Tibial artery (tissue), 4 donors: Measurements from ENCODE around the gene PABPN1L.

Source experiments
- DNase-seq, 2 donors: peaks; one replicate each; pipeline ENCODE4 v3.0.0-alpha.2; 2019
- H3K27ac ChIP-seq, 2 donors: fragments of 200-600 bp; sonication (generic) in 1 of 2; 1 replicate in 1 of 2; 2 replicates in 1 of 2; pipeline ENCODE4 v1.5.1; 2018 to 2019; ENCODE audit warnings: mild to moderate bottlenecking in 1 of 2
- H3K27me3 ChIP-seq, 2 donors: fragments of 200-600 bp; sonication (generic) in 1 of 2; one replicate each; pipeline versions ENCODE4 v1.5.1 to v1.6.0; 2016 to 2019
- H3K36me3 ChIP-seq, 3 donors: fragments of 200-600 bp; sonication (generic) in 2 of 3; one replicate each; pipeline ENCODE4 v1.5.1; 2016 to 2019; ENCODE audit warnings: mild to moderate bottlenecking in 2 of 3
- H3K4me1 ChIP-seq, 4 donors: fragments of 200-600 bp; sonication (generic) in 2 of 4; 1 replicate in 3 of 4; 2 replicates in 1 of 4; pipeline ENCODE4 v1.5.1; 2016 to 2019
- H3K4me3 ChIP-seq, 2 donors: fragments of 200-600 bp; sonication (generic) in 1 of 2; 1 replicate in 1 of 2; 2 replicates in 1 of 2; pipeline ENCODE4 v1.5.1; 2018 to 2019; ENCODE audit warnings: mild to moderate bottlenecking in 2 of 2
- H3K9me3 ChIP-seq, 3 donors: fragments of 200-600 bp; sonication (generic) in 1 of 3; one replicate each; pipeline ENCODE4 v1.5.1; 2016 to 2019
- CTCF ChIP-seq, 2 experiments: fragments of 200-600 bp in 1 of 2; fragments of 450-650 bp in 1 of 2; IDR thresholded peaks; one replicate each; pipeline ENCODE4 v1.5.1; 2017 to 2019; ENCODE audit warnings: antibody characterized with exemption in 2 of 2, mild to moderate bottlenecking in 1 of 2, moderate library complexity in 1 of 2
- intact Hi-C: fragments of 100-400 bp; cut with DNase I; formaldehyde crosslinking; loops from one replicate; pipeline ENCODE4 v1.15.0; 2023; ENCODE audit warnings: low total_unique reads

PABPN1L gene

GRCh38 chr16:88842308-88842756 is 24.1 kb downstream of the PABPN1L start:
- intact Hi-C loops = no loop called here
- TF ChIP-seq CTCF (IDR thresholded peaks at IDR 0.05) = no peak
- Histone ChIP-seq H3K27ac (no peak overlapping the region), H3K27me3 (no peaks in the 10 kb centered on the region), H3K4me3 (no peak overlapping the region), H3K36me3 (peaks cover 18 to 60% (median 54%) of the 10 kb centered on the region in 3 donors), H3K9me3 (no peaks in the 10 kb centered on the region), H3K4me1 (no peaks in the 10 kb centered on the region)
- DNase-seq = no peak

- no peaks in the 10 kb centered on the region for H3K4me1 ChIP-seq
- H3K9me3 ChIP-seq = no peaks in the 10 kb centered on the region
- intact Hi-C loops = no loop called here
- no peak for DNase-seq
- H3K36me3 ChIP-seq = peaks cover 18 to 65% (median 54%) of the 10 kb centered on the region in 3 donors
- no peak overlapping the region for H3K27ac ChIP-seq
- no peaks in the 10 kb centered on the region for H3K27me3 ChIP-seq
- H3K4me3 ChIP-seq = no peak overlapping the region
- no peak for TF ChIP-seq CTCF (IDR thresholded peaks at IDR 0.05)
Observed at GRCh38 chr16:88841521-88842307, 24.7 kb downstream of the PABPN1L start.

GRCh38 chr16:88840600-88841215 is 25.8 kb downstream of the PABPN1L start:
- no peaks in the 10 kb centered on the region for H3K9me3 ChIP-seq
- H3K36me3 ChIP-seq = peaks cover 18 to 70% (median 56%) of the 10 kb centered on the region in 3 donors
- no peak for TF ChIP-seq CTCF (IDR thresholded peaks at IDR 0.05)
- no peaks in the 10 kb centered on the region for H3K27me3 ChIP-seq
- intact Hi-C loops = no loop called here
- no peak overlapping the region for H3K27ac ChIP-seq
- H3K4me1 ChIP-seq = no peaks in the 10 kb centered on the region
- H3K4me3 ChIP-seq = no peak overlapping the region
- DNase-seq = no peak

DNA sequence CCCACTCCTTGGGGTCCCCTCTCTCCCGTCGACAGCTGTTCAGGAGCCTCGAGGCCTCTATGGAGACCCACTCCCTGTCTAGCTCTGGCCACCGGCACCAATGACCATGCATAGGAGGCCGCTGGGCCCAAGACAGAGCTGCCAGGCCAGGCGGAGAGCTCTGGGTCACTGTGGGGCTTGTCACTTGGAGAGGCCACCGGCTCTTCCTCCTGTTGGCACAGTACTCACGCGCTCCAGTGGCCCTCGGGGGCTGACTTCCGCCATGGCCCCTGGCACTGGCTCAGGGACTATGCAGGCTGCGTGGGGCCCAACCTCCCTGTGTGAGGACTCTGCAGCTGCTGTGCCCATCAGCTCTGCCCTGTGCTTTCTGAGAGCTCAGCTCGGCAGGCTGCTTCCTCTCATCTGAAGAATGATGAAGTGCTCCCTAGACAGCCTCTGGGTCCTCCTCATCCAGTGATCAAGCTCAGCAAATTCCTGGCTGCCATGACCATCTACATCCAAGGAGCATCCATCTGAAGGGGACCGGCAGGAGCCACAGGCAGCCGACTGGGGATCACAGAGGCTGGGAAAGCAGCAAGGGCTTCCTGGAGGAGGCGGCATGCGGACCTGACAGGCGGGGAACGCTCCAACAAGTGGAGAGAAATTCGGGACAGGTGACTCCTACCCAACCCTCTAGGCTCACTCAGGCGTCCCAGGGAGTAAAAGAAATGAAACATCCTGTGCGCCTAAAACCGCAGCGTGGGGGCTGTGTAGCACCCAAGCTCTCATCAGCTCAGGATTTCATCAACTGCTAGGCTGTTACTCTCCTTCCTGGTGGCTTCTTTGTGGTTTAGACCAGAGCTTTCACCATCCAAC is 26.5 kb downstream of the PABPN1L start:
- DNase-seq = no peak
- intact Hi-C loops = no loop called here
- no peaks in the 10 kb centered on the region for H3K4me1 ChIP-seq
- no peaks in the 10 kb centered on the region for H3K27me3 ChIP-seq
- H3K9me3 ChIP-seq = no peaks in the 10 kb centered on the region
- H3K36me3 ChIP-seq = peaks cover 25 to 78% (median 62%) of the 10 kb centered on the region in 3 donors
- H3K27ac ChIP-seq = no peak overlapping the region
- H3K4me3 ChIP-seq = no peak overlapping the region
- no peak for TF ChIP-seq CTCF (IDR thresholded peaks at IDR 0.05)

DNA sequence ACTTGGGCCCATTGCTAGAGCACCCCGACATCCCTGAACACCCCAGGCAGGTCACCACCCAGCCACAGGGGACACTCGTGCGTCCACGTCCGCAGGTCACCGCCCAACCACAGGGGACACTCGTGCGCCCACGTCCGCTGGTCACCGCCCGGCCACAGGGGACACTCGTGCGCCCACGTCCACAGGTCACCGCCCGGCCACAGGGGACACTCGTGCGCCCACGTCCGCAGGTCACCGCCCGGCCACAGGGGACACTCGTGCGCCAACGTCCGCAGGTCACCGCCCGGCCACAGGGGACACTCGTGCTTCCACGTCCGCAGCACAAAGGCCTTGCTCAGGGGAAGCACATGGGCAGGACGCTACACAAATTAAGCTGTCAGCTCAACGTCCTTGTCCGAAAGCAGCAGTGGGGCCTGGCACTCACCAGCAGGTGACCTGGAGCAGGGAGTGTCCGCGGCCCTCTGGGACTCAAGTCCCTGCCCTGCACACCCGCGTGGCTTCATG is 27.4 kb downstream of the PABPN1L start:
- H3K36me3 ChIP-seq = peaks cover 25 to 86% (median 66%) of the 10 kb centered on the region in 3 donors
- H3K4me3 ChIP-seq = no peak overlapping the region
- no peak for DNase-seq
- H3K27me3 ChIP-seq = no peaks in the 10 kb centered on the region
- no peaks in the 10 kb centered on the region for H3K4me1 ChIP-seq
- H3K9me3 ChIP-seq = no peaks in the 10 kb centered on the region
- intact Hi-C loops = no loop called here
- H3K27ac ChIP-seq = no peak overlapping the region
- no peak for TF ChIP-seq CTCF (IDR thresholded peaks at IDR 0.05)
